GM19193 (cell line): Measurements from ENCODE around the gene HADHA.
A peak's percentile ranks its signal among the peaks of the same experiment; 100 is the strongest.

Experiments used
- POLR2A ChIP-seq: IDR thresholded peaks from 4 replicates; pipeline ENCODE4 v1.6.1; 2011; ENCODE audit not compliant: insufficient read depth, insufficient read length; ENCODE audit errors: extremely low read depth

HADHA gene

DNA sequence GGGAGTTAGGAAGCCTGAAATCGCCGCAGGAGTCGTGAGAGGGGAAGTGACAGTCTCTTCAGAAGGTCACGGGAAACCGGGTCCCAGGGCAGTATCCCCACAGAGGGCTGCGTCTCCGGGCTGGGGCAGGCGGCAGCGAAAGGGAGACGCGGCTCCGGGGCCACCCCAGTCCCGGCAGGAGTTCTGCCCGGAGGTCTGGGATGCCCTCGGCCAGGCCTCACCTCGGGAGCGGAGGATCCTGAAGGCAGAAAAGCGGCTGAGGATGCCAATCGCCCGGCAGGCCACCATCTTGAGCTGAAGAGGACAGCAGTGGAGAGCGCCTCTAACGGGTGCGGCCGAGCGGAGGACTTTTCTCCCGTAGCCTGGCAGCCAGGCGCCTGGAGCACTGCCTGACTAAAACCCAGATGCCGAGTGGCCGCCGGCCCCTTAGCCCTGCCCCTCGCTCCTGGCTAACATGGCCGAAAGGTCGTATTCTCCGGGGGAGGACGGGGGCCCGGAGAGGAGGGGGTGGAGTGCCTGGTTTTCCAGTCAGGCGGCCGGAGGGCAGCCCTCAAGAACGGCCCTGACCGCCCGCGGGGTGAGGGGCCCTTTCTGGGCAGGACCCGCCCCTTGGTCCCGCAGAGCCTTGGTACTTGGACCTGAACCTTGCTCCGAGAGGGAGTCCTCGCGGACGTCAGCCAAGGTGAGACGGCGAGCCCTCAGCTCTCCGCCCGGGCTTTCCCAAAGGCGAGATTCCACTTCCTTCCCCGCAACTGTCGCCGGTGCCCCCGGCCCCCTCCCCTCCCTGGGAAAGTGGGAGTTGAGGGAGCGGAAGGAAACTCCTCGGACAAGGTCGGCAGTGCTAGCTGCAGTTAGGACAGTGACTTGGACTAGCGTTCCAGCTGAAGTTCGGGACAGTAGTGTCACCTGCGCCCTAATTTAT, at the start of gene HADHA, which contains the start of gene HADHB:
HADHA (minus strand) TSS at position 324 of the 922 bp plus-strand sequence; CDS start at position 288, 36 bp downstream.
HADHB (plus strand) TSS at position 631 of the 922 bp plus-strand sequence. CDS start 9,316 bp downstream, outside the sequence.
- TF ChIP-seq POLR2A = peak; percentile 94

DNA sequence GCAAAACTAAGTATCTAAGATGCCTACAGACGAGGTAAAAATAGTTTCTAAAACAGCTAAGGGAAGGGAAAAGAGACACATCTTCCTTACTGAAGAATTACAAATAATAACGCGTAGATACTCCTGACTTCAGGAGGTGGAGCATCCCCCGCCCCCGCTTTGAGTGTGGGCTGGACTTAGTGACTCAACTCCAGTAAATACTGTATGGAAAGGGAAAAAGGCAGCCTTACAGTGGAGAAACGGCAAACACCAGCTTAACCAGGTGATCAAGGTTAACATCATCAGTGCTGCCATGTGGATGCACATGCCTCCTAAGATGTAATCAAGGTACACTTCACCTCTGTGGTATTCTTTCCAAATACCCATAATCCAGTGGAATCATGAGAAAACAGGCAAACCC, 48.2 kb upstream of the HADHA start:
- TF ChIP-seq POLR2A = no peak

DNA sequence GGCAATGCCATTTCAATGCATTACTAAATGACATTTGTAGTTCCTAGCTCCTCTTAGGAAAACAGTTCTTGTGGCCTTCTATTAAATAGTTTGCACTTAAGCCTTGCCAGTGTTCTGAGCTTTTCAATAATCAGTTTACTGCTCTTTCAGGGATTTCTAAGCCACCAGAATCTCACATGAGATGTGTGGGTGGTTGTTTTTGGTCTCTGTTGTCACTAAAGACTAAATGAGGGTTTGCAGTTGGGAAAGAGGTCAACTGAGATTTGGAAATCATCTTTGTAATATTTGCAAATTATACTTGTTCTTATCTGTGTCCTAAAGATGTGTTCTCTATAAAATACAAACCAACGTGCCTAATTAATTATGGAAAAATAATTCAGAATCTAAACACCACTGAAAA, 45.6 kb upstream of the HADHA start:
- TF ChIP-seq POLR2A = no peak

DNA sequence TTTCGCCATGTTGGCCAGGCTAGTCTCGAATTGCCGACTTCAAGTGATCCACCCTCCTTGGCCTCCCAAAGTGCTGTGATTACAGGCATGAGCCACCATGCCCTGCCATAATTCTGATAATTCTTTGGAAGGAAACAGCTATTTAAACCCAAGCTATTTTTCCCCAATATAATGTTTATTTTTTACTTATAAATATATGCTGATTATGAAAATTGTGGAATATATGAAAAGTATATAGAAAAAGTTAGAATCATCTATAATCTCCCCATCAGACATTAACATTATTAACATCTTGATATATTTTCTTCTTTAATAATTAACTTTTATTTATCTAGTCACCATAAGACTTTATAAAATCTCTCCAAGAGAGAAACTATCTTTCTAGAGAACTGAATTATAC, 41.5 kb upstream of the HADHA start:
- no peak for TF ChIP-seq POLR2A

DNA sequence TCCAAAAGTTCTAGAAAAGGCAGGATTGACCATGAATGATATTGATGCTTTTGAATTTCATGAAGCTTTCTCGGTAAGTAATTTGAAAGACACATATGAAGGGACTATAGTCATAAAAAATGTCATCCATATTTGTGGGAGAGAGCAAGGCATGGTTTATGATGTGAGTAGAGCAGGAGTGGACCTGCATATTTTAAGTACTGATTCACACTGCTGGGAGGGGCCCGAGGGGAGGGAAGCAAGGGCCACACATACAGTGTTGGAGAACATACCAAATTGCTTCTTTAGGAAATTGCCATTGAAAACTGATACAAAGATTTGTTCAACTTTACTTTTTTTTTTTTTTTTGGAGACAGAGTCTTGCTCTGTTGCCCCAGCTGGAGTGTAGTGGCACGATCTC, 39.7 kb upstream of the HADHA start:
- TF ChIP-seq POLR2A = no peak

DNA sequence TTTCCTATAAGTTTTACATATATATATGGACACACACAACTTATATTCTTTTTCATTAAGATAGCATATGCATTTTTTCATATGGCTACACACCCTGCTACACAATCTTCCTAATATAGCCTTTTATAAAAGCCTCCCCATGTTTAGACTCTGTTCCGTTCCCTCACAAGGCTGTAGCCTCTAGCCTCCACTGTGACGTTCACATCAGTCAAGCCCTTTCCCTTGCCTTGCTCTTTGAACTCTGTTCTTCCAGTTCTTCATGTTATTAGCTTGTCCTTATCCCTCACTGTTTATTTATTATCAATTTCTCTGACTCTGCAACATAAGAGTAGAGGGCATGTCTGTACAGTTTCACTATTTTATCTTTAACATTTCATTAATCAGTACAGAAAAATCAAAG, 39.2 kb upstream of the HADHA start:
- TF ChIP-seq POLR2A = no peak

DNA sequence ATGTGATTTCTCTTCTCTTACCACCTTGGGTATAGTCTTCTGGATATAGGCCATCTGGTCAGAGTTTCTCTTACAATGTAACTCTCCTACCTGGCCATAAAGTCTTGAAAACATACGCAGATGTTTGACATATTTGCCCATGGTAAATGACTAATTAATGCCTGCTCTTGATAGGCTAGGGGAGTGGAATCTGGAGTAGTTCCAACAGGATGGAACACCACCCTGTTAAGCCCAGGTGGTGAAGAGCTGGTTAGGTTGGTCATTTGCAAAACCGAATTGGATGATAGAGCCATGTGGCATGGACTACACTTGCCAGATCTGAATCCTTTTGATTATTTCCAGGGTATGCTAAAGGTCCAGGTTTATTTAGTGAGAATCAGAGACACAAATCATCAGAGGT, 36.8 kb upstream of the HADHA start:
- TF ChIP-seq POLR2A = no peak

DNA sequence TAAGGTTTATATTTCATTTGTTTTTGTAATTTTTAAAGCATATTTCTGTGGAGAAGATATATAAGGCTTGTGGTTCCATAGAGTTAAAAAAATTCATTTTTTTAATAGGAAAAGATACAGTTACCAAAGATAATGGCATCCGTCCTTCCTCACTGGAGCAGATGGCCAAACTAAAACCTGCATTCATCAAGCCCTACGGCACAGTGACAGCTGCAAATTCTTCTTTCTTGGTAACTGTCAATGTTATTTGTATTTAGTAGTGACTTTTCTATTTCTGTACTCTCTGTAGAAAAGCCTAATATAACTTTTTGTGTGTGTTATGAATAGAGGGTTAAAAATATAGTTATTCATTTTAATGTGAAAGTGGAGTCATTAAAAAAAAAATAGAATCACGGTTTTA, 35.5 kb upstream of the HADHA start:
- no peak for TF ChIP-seq POLR2A

DNA sequence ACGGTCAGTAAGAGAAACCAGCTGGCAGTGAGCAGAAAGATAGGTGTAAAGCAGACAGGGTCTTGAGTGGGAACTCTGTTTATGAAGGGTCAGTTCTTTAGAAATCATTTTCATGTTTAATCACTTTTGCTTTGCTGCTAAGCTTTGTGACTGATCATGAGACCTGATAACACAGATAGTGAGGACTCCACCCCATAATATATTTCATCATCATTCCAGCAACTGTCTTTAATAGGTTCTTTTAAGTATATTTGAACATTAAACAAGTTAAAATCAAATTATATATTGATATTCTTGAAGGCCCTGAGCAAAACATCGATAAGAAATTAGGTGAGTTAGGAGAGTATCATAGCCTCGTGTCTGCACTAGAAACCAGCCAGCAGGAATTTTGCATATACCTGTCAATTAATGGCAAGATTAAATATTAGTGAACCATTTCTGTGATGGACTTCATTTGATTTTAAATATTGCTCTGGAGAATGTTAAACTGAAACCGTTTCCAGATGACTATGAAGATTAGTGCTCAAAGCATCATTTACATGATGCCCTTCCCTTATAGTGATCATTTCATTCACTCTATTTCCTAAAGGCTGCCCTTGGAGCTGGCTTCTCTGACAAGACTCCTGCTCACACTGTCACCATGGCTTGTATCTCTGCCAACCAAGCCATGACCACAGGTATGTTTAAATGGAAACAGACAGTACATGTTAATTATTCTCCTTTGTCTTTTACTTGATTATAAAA, 32.2 kb upstream of the HADHA start:
- no peak for TF ChIP-seq POLR2A

DNA sequence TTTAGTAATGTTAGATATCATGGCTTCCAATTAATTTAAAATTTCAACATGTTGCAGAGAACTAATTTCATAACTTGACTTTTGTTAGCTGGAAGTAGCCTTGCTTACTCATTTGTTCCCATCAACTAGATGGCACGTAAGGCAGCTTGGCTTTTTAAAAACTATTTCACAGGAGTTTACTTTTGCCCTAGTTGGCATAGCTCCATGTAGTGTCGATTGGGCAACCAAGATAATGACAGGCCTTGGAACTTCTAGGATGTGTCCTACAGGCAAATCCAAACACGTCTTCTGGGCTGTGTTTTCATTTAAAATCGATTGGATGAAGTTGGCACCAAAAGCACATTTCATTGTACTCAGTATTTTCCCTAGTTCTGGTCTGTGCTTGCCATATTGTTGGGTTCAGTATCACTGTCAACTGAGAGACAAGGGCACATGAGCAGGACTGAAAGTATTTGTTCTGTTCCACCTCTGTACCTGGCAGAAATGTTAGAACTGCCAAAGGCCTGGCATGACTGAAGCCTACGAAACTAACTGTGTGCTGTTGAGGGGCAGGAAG, 29.7 kb upstream of the HADHA start:
- no peak for TF ChIP-seq POLR2A

DNA sequence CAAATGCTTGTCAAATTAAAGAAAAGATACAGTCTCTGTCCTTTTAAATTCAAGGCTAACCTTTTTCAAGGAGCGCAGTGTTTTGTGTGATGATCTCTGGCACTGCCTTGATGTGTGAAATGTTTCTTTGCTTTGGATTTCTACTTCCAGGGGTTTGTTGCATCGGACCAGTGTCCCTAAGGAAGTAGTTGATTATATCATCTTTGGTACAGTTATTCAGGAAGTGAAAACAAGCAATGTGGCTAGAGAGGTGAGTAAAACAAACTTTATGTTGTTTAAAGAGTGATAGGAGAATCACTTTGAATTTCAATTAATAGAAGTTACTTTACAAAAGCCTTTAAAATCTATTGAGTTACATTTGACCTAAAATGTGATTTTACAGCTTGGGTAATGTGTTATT, 29.1 kb upstream of the HADHA start:
- no peak for TF ChIP-seq POLR2A

DNA sequence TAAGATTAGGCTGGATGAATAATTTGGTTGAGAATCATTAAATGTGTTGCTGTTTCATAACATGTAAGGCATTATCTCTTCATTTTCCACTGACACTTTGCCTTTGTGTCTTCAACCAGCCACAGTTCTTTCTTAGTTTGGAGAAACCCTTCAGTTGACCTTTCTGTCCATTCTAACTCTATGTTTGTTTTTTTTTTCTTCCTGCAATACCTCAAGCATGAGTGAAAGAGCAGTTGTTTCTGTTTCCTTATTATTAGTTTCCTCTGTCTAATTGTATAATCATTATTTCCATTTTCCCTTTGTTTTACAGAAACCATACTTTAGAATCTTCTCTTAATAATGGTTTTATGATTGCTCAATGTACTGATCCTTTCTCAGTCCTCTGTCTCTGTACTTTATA, 25.9 kb upstream of the HADHA start:
- no peak for TF ChIP-seq POLR2A

DNA sequence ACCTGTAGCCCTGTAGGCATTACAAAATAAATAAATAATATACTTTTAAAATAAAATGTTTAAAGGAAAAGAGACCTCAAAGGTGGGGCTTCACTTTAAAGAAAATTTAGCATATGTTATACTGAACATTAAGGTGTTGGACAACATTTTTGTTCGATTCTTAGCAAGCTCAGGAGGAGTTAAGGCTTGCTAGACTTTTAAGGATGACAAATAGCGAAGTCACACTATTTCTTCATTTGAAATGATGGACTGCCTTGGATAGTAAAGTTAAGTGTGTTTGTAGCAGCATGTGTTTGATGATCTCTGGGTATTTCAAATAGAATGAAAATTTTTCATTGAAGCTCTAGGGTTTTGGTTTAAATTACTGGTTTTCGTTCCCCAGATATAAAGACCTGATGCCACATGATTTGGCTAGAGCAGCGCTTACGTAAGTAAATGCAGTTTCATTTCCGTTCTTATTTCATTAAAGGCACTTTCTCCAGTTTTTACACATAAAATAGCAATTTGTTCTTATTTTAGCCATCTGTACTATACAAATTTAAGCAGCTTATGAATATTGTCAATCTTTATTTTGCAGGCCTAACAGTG, 25.2 kb upstream of the HADHA start:
- TF ChIP-seq POLR2A = no peak

DNA sequence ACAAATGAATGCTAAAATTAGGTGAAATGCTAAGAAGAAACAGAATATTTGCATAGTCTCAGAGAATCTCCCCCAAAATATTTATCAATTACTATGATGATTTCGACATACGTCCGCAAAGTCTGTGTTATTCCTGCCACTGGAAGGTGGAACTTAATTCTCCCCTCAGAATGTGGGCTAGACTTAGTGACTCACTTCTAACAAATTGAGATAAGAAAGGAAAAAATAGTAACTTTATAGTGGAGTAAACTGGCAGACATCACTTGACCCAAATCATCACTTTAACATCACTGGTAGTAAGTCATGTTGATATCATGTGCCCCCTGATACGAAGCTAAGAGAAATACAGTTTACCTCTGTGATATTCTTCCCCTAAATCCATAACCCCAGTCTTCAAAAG, 23.8 kb upstream of the HADHA start:
- TF ChIP-seq POLR2A = no peak

DNA sequence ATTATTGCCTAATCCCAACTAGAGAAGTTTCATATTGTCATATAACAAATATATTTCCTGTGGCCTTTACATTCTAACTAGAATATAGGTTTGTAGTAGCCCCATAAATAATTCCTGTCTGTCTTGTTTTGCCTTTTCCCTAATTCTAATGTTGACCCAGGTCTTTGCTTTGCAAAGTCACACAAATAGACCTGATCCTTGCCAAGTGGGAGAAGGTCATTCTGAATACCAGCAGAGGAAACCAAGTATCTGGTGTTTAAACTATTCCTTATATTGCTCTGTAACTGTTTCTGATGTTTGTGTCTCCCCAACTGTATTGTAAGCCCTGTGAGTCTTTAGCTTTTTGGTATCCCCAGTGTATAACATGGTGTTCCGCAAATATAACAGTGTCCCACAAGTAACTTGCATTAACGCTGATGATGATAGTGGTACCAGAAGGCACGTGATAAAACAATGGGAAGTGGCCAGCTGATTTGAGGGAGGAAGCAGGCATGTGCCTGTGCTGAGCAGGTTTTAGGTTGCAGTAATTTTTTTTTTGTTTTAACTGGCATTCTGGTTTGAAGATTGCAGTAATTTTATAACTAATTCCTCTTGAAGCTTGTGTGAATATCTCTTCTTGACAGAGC, 11.4 kb upstream of the HADHA start:
- TF ChIP-seq POLR2A = no peak
